IMR-90 (cell line): ENCODE results near the gene TRPM8.

Experiments used
- BHLHE40 ChIP-seq: fragments of 150-350 bp; IDR thresholded peaks from 2 replicates; pipeline ENCODE4 v1.6.1; 2016; ENCODE audit warnings: mild to moderate bottlenecking, low read depth, low read length
- CEBPB ChIP-seq: IDR thresholded peaks from 2 replicates; pipeline ENCODE4 v1.6.1; 2012; ENCODE audit warnings: low read depth, low read length, improper control_type of control experiment
- FOS ChIP-seq: fragments of 150-350 bp; IDR thresholded peaks from 2 replicates; pipeline ENCODE4 v1.6.1; 2016; ENCODE audit warnings: low read depth, low read length
- MAFK ChIP-seq: IDR thresholded peaks from 2 replicates; pipeline ENCODE4 v1.6.1; 2012; ENCODE audit warnings: low read depth, low read length, improper control_type of control experiment
- NFE2L2 ChIP-seq: fragments of 150-350 bp; IDR thresholded peaks from 2 replicates; pipeline ENCODE4 v1.6.1; 2016; ENCODE audit warnings: low read depth, mild to moderate bottlenecking, low read length
- POLR2A ChIP-seq: IDR thresholded peaks from 2 replicates; pipeline ENCODE4 v1.6.1; 2012; ENCODE audit warnings: mild to moderate bottlenecking, low read depth, low read length
- RAD21 ChIP-seq: IDR thresholded peaks from 2 replicates; pipeline ENCODE4 v1.6.1; 2012; ENCODE audit warnings: low read length, improper control_type of control experiment
- RFX5 ChIP-seq: IDR thresholded peaks from 2 replicates; pipeline ENCODE4 v1.8.0; 2012; ENCODE audit warnings: low read depth, mild to moderate bottlenecking, low read length, moderate library complexity
- SMC3 ChIP-seq: fragments of 150-350 bp; IDR thresholded peaks from 2 replicates; pipeline ENCODE4 v1.6.1; 2016; ENCODE audit warnings: low read depth, mild to moderate bottlenecking, antibody characterized with exemption, low read length, moderate library complexity
- TF ChIP-seq, protein P1 (sequence below): conservative IDR thresholded peaks from 2 replicates; pipeline ENCODE4 v1.5.1; 2012; ENCODE audit warnings: mild to moderate bottlenecking, low read depth, low read length, improper control_type of control experiment
- TF ChIP-seq, protein P2 (sequence below): fragments of 150-350 bp; IDR thresholded peaks from 2 replicates; pipeline ENCODE4 v1.6.1; 2017; ENCODE audit warnings: mild to moderate bottlenecking, antibody characterized with exemption, low read length, low read depth

DNA sequence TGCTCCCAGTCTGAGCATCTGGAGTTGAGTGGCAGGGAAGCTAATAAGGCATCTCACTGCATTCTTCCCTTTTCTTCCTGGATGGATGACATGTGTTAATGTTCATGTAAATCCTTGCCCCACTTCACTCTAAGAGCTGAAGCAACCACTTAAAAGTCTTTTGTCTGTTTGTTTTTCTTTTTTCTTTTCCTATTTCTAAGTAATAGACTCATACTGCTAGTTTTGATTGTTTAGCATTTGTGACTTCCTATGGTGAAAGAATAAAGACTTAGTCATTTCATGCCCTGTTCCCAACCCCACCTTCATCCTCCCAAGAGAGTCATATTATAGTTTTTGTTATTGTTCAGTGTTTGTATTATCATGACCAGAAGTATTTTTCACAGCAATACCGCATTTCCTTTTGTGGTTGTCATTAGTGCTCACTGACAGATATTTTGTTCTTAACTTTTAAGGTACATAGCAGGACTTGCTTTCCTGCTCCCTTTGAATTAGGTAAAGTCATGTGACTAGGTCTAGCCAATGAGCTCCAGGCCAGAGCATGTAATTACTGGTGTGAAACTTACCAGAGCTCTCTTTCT is 115.2 kb downstream of the TRPM8 start:
- TF ChIP-seq, protein P1, sequence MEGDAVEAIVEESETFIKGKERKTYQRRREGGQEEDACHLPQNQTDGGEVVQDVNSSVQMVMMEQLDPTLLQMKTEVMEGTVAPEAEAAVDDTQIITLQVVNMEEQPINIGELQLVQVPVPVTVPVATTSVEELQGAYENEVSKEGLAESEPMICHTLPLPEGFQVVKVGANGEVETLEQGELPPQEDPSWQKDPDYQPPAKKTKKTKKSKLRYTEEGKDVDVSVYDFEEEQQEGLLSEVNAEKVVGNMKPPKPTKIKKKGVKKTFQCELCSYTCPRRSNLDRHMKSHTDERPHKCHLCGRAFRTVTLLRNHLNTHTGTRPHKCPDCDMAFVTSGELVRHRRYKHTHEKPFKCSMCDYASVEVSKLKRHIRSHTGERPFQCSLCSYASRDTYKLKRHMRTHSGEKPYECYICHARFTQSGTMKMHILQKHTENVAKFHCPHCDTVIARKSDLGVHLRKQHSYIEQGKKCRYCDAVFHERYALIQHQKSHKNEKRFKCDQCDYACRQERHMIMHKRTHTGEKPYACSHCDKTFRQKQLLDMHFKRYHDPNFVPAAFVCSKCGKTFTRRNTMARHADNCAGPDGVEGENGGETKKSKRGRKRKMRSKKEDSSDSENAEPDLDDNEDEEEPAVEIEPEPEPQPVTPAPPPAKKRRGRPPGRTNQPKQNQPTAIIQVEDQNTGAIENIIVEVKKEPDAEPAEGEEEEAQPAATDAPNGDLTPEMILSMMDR = no peak
- TF ChIP-seq CEBPB = no peak
- no peak for TF ChIP-seq POLR2A
- no peak for TF ChIP-seq MAFK
- TF ChIP-seq SMC3 = no peak
- no peak for TF ChIP-seq RAD21
- no peak for TF ChIP-seq NFE2L2
- no peak for TF ChIP-seq BHLHE40
- TF ChIP-seq FOS = no peak
- no peak for TF ChIP-seq RFX5
- TF ChIP-seq, protein P2, sequence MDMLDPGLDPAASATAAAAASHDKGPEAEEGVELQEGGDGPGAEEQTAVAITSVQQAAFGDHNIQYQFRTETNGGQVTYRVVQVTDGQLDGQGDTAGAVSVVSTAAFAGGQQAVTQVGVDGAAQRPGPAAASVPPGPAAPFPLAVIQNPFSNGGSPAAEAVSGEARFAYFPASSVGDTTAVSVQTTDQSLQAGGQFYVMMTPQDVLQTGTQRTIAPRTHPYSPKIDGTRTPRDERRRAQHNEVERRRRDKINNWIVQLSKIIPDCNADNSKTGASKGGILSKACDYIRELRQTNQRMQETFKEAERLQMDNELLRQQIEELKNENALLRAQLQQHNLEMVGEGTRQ = no peak
